GM12873 (cell line): ENCODE measurements around the gene EFEMP1.

Experiments used
- CTCF ChIP-seq: IDR thresholded peaks from 2 replicates; pipeline ENCODE4 v1.5.1; 2012; ENCODE audit warnings: low read depth, mild to moderate bottlenecking, moderate library complexity, low read length, control low read depth; ENCODE audit not compliant: insufficient read depth; ENCODE audit errors: missing control alignments

The EFEMP1 gene

DNA sequence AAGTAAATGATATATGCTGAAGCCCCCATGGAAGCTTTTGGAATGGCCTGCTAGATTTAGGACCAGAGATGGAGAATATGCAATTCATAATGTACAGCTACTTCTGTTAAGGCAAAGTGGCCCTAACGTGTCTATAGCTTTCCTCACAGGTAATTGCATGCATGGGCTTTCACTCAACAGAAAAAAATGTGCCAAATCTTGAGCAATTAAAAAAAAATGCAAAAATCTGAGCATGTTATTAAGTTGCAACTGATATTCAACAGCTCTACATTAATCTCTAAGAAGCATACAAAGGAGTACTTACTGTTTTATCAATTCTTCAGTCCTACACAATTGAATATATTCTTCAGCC, 79.6 kb downstream of the EFEMP1 start:
- TF ChIP-seq CTCF: no peak

GRCh38 chr2:55843096-55843993, 80.2 kb downstream of the EFEMP1 start:
- no peak for TF ChIP-seq CTCF

GRCh38 chr2:55842046-55842445, 81.5 kb downstream of the EFEMP1 start:
- no peak for TF ChIP-seq CTCF

DNA sequence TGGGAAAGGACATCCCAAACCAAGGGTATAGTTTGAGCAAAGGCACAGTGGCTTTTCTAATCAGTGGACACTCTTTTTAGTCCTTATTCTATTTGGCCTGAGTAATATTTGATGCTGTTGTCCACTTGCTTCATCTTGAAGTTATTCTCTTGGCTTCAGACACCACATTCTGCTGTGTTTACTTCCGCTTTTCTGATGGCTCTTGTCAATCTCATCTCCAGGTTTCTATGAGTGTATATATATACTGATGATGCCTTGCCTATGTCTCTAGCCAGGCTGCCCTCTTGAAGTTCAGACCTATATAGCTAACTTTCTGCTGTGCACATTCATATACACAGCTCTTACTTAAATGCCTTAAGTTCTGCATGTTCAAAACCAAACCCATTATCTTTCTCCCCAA, 83.1 kb downstream of the EFEMP1 start:
- TF ChIP-seq CTCF: no peak

GRCh38 chr2:55839182-55839819, 84.3 kb downstream of the EFEMP1 start:
- TF ChIP-seq CTCF: no peak

DNA sequence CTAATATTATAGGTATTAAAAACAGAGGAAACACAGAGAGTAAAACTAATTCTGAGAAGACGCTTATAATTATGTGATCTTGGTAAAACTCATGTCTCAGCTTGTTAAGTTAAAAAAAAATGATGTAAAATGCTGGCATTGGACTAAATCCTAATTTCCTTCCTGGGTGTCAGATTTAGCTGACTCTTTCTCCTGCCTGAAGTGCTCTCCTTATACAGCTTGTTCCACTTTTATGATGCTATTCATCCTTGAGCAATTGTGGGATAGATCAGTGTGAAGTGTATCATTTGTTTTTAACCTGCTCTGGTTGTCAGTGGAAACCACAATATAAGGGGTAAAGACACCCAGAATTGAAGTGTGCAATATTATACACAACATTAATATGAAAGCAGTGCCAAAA, 84.9 kb downstream of the EFEMP1 start:
- no peak for TF ChIP-seq CTCF

- TF ChIP-seq CTCF: no peak
Measured at GRCh38 chr2:55837073-55837472, 86.5 kb downstream of the EFEMP1 start.
